ENCODE data around the gene KHDC1L.

KHDC1L gene

GRCh38 chr6:73176057-73176456 is 49.2 kb downstream of the KHDC1L start:
- Histone ChIP-seq H3K9me3 (no peaks in the 10 kb centered on the region), H3K4me1 (no peaks in the 10 kb centered on the region), H3K36me3 (no peaks in the 10 kb centered on the region), H3K27me3 (no peaks in the 10 kb centered on the region), H3K4me3 (ENCODE audit: low read depth, low read length) (no peak overlapping the region)
- DNase-seq = no peak
- no peak for TF ChIP-seq CTCF (IDR thresholded peaks at IDR 0.05; ENCODE audit: low read depth, low read length)

- no peaks in the 10 kb centered on the region for H3K4me1 ChIP-seq
- no peaks in the 10 kb centered on the region for H3K36me3 ChIP-seq
- no peaks in the 10 kb centered on the region for H3K9me3 ChIP-seq
- no peak for TF ChIP-seq CTCF (IDR thresholded peaks at IDR 0.05; ENCODE audit: low read depth, low read length)
- H3K27me3 ChIP-seq = no peaks in the 10 kb centered on the region
- no peak for DNase-seq
- no peak overlapping the region for H3K4me3 ChIP-seq (ENCODE audit: low read depth, low read length)
Measured at GRCh38 chr6:73174646-73175045, 50.6 kb downstream of the KHDC1L start.

All from BE2C (cell line).